Measurements from ENCODE around the gene BRINP3. TPM values are rescaled to one million over a fixed set of nuclear protein-coding genes. Genes with fewer than 3 reads are reported as not detected.
"Not testable (repeated sequence)": the region's sequence is repeated elsewhere in the genome, so short reads cannot be mapped to it uniquely, and the experiment has no call there.

The BRINP3 gene
- total RNA-seq, 1 donor from 2014 or later = not detected

DNA sequence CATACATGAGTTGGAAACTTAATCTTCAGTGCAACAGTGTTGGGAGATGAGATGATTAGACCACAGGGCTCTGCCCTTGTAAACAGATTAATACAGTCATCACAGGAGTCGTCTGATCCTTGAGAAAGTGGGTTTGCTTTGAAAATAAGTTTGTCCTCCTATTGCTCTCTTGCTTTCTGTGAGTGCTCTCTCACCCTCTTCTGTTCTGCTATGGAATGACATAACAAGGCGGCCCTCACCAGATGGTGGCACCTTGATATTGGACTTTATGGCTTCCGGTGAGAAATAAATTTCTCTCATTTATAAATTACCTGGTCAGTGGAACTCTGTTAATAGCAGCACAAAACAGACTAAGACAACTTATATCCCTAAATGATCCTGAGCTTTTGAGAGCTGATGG lies 353.6 kb downstream of the BRINP3 start:
- no peak overlapping the region for H3K27ac Mint-ChIP-seq (ENCODE audit: unreplicated experiment)

DNA sequence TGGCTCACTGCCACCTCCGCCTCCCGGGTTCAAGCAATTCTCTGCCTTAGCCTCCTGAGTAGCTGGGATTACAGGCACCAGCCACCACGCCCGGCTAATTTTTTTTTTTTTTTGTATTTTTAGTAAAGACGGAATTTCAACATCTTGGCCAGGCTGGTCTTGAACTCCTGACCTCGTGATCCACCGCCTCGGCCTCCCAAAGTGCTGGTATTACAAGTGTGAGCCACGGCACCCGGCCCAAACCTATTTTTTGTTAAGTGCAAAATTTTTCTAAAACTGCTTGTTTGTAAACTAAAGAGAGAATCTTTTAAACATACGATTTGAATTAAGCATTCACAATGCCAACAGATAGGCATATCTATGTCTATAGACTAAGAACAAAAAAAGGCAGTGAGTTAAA lies 357.1 kb downstream of the BRINP3 start:
- H3K9me3 Mint-ChIP-seq (ENCODE audit: low read depth); H3K4me3 Mint-ChIP-seq (ENCODE audit: unreplicated experiment): not testable (repeated sequence)

More for the DNA sequence above, 353.6 kb downstream of the BRINP3 start:
- no peak for DNase-seq (ENCODE audit: low spot score)
- peaks cover 3% of the 10 kb centered on the region for H3K27me3 Mint-ChIP-seq (ENCODE audit: low read depth)
- no peaks in the 10 kb centered on the region for H3K36me3 Mint-ChIP-seq (ENCODE audit: low read depth)
- TF ChIP-seq, protein P1, sequence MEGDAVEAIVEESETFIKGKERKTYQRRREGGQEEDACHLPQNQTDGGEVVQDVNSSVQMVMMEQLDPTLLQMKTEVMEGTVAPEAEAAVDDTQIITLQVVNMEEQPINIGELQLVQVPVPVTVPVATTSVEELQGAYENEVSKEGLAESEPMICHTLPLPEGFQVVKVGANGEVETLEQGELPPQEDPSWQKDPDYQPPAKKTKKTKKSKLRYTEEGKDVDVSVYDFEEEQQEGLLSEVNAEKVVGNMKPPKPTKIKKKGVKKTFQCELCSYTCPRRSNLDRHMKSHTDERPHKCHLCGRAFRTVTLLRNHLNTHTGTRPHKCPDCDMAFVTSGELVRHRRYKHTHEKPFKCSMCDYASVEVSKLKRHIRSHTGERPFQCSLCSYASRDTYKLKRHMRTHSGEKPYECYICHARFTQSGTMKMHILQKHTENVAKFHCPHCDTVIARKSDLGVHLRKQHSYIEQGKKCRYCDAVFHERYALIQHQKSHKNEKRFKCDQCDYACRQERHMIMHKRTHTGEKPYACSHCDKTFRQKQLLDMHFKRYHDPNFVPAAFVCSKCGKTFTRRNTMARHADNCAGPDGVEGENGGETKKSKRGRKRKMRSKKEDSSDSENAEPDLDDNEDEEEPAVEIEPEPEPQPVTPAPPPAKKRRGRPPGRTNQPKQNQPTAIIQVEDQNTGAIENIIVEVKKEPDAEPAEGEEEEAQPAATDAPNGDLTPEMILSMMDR (IDR thresholded peaks at IDR 0.05) = peak; percentile 38
- no peaks in the 10 kb centered on the region for H3K9me3 Mint-ChIP-seq (ENCODE audit: low read depth)
- H3K4me1 Mint-ChIP-seq (ENCODE audit: low read depth) = no peaks in the 10 kb centered on the region
- H3K4me3 Mint-ChIP-seq (ENCODE audit: unreplicated experiment) = no peak overlapping the region

DNA sequence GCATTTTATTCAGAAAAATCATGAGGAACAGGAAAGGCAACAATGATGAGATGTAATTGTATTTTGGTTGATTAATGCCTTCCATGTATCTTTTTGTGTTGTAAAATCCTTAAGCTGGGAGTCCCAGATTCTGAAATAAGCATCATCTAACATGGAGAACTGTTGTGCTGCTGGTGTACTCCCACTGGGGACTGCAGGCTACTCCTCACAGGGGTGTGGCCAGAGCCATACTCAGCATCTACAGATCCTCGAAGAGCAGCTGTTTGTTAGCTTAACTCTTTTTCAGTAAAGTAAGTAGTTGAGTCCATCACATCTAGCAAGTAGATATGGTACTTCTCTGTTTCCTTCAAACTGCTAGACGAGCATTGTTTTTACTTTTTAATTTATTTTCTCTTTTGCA lies 358.0 kb downstream of the BRINP3 start:
- TF ChIP-seq, protein P1 (IDR thresholded peaks at IDR 0.05) = no peak
- H3K27me3 Mint-ChIP-seq (ENCODE audit: low read depth) = no peaks in the 10 kb centered on the region
- no peaks in the 10 kb centered on the region for H3K4me1 Mint-ChIP-seq (ENCODE audit: low read depth)
- no peak overlapping the region for H3K27ac Mint-ChIP-seq (ENCODE audit: unreplicated experiment)
- DNase-seq (ENCODE audit: low spot score) = no peak
- H3K9me3 Mint-ChIP-seq (ENCODE audit: low read depth) = no peaks in the 10 kb centered on the region
- H3K4me3 Mint-ChIP-seq (ENCODE audit: unreplicated experiment) = no peak overlapping the region
- no peaks in the 10 kb centered on the region for H3K36me3 Mint-ChIP-seq (ENCODE audit: low read depth)

More for the DNA sequence above, 357.1 kb downstream of the BRINP3 start:
- not testable (repeated sequence) for H3K36me3 Mint-ChIP-seq (ENCODE audit: low read depth); H3K27ac Mint-ChIP-seq (ENCODE audit: unreplicated experiment); H3K27me3 Mint-ChIP-seq (ENCODE audit: low read depth); H3K4me1 Mint-ChIP-seq (ENCODE audit: low read depth); DNase-seq (ENCODE audit: low spot score)

DNA sequence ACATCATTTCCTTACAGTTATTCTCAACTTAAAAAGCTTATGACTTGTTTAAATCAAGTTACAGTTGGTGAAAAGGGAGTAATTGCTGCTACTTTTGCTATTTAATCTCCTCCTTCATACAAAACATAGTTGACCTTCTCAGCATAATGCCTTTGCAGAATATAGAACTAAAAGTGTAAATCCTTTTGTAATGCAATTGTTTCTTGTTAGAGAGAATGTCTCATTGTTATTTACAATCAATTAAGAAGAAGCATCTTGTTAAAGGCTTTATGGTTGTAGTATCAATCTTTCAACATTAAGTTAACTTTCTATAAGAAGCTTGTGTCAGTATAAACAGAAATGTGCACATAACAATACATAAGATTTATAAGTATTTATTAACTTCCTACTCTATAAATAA lies 360.7 kb downstream of the BRINP3 start:
- Mint-ChIP-seq H3K27me3 (ENCODE audit: low read depth) (no peaks in the 10 kb centered on the region), H3K27ac (ENCODE audit: unreplicated experiment) (no peak overlapping the region), H3K4me3 (ENCODE audit: unreplicated experiment) (no peak overlapping the region), H3K9me3 (ENCODE audit: low read depth) (no peaks in the 10 kb centered on the region), H3K4me1 (ENCODE audit: low read depth) (no peaks in the 10 kb centered on the region), H3K36me3 (ENCODE audit: low read depth) (no peaks in the 10 kb centered on the region)
- TF ChIP-seq, protein P1 (IDR thresholded peaks at IDR 0.05) = no peak
- DNase-seq (ENCODE audit: low spot score) = no peak

DNA sequence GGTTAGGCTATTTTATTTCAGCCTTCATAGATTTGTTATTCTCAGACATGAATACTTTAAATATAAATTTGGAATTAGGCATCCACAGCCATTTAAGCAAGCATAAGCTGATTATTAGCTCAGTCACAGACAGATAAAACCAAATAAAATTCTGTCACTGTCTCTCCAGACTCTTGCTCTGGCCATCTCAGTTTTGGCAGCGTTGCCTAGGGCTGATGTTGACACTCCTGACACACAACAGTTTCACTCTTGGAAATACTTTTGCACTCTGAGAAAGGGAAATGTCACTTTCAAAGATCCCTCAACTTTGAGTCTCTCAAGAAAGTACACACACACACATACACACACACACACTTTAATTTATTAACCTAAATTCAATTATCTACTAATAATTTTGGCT lies 372.7 kb downstream of the BRINP3 start:
- H3K4me3 Mint-ChIP-seq (ENCODE audit: unreplicated experiment) = no peak overlapping the region
- peaks cover 10% of the 10 kb centered on the region for H3K4me1 Mint-ChIP-seq (ENCODE audit: low read depth)
- H3K27ac Mint-ChIP-seq (ENCODE audit: unreplicated experiment) = no peak overlapping the region
- no peaks in the 10 kb centered on the region for H3K9me3 Mint-ChIP-seq (ENCODE audit: low read depth)
- no peak for DNase-seq (ENCODE audit: low spot score)
- peaks cover 2% of the 10 kb centered on the region for H3K36me3 Mint-ChIP-seq (ENCODE audit: low read depth)
- TF ChIP-seq, protein P1 (IDR thresholded peaks at IDR 0.05) = no peak
- H3K27me3 Mint-ChIP-seq (ENCODE audit: low read depth) = no peaks in the 10 kb centered on the region

DNA sequence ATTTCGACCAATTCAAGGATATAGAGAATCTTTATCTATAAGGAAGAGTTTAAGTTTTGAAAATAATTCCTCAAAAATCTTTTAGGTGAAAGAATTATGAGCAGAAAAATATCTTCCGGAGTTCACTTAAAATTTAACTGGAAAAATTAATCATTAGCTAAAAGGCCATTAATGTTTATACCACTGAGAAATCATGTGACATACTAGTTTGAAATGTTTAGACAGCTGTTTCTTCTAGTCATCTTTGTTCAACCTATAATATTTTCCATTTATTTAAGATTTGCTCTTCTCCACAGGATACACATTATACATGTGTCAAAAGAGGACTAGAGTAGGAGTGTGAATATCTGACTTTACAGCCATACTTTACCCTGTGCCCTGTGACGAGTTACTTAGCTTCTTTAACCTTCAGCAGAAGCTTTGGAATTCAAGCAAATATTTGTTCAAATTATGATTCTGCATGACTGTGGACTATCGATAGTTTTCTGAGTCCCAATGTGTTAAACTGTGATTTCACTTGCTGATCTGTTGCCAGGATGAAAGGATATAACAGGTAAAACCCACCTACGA lies 374.8 kb downstream of the BRINP3 start:
- Mint-ChIP-seq H3K9me3 (ENCODE audit: low read depth) (no peaks in the 10 kb centered on the region), H3K27ac (ENCODE audit: unreplicated experiment) (no peak overlapping the region), H3K36me3 (ENCODE audit: low read depth) (peaks cover 2% of the 10 kb centered on the region), H3K4me3 (ENCODE audit: unreplicated experiment) (no peak overlapping the region), H3K4me1 (ENCODE audit: low read depth) (peaks cover 10% of the 10 kb centered on the region), H3K27me3 (ENCODE audit: low read depth) (no peaks in the 10 kb centered on the region)
- DNase-seq (ENCODE audit: low spot score) = no peak
- TF ChIP-seq, protein P1 (IDR thresholded peaks at IDR 0.05) = no peak
